Upper lobe of left lung (tissue), 6 donors: ENCODE data around the gene PLEKHG7. TPM values are rescaled to one million over a fixed set of nuclear protein-coding genes. Genes with fewer than 3 reads are reported as not detected.

ENCODE experiments used
- ATAC-seq, 2 donors: fragments of 200-7000 bp; cut with Tn5 transposase; one replicate each; pipeline ENCODE4 v1.9.1; 2022; ENCODE audit warnings: mild to moderate bottlenecking in 2 of 2, moderate library complexity in 2 of 2; ENCODE audit not compliant: low FRiP score in 2 of 2
- DNase-seq, 2 donors: peaks; one replicate each; pipeline ENCODE4 v3.0.0-alpha.2; 2019 to 2020
- H3K27ac ChIP-seq, 4 donors: fragments of 200-600 bp; sonication (generic); one replicate each; pipeline ENCODE4 v1.5.1; 2016 to 2019
- H3K27me3 ChIP-seq, 4 donors: fragments of 200-600 bp; sonication (generic); one replicate each; pipeline ENCODE4 v1.5.1; 2017 to 2019
- H3K36me3 ChIP-seq, 4 donors: fragments of 200-600 bp; sonication (generic); one replicate each; pipeline ENCODE4 v1.5.1; 2016 to 2019
- H3K4me1 ChIP-seq, 4 donors: fragments of 200-600 bp; sonication (generic); one replicate each; pipeline ENCODE4 v1.5.1; 2018 to 2019
- H3K4me3 ChIP-seq, 4 donors: fragments of 200-600 bp; sonication (generic); one replicate each; pipeline ENCODE4 v1.5.1; 2017 to 2019; ENCODE audit warnings: mild to moderate bottlenecking in 2 of 4, moderate library complexity in 1 of 4
- H3K9me3 ChIP-seq, 4 donors: fragments of 200-600 bp; sonication (generic); one replicate each; pipeline ENCODE4 v1.5.1; 2018 to 2019
- CTCF ChIP-seq, 6 experiments: fragments of 450-650 bp in 4 of 6; fragments of 200-600 bp in 2 of 6; sonication (generic) in 2 of 6; IDR thresholded peaks; one replicate each; pipeline ENCODE4 v1.5.1; 2016 to 2019; ENCODE audit warnings: antibody characterized with exemption in 6 of 6
- EP300 ChIP-seq, 4 donors: sonication (generic); formaldehyde crosslinking; IDR thresholded peaks; one replicate each; pipeline ENCODE4 v1.5.1; 2017; ENCODE audit warnings: antibody characterized with exemption in 4 of 4, control low read depth in 2 of 4
- POLR2A ChIP-seq, 4 donors: fragments of 450-650 bp; IDR thresholded peaks; one replicate each; pipeline ENCODE4 v1.5.1; 2016 to 2017; ENCODE audit warnings: antibody characterized with exemption in 4 of 4, mild to moderate bottlenecking in 2 of 4
- POLR2AphosphoS5 ChIP-seq, 2 donors: sonication (generic); formaldehyde crosslinking; IDR thresholded peaks; one replicate each; pipeline ENCODE4 v1.5.1; 2017; ENCODE audit warnings: antibody characterized with exemption in 2 of 2
- WGBS, 2 donors: methylation state at CpG; one replicate each; pipeline ENCODE4 v1.1.5; 2017 to 2018; 5-methylcytosine and 5-hydroxymethylcytosine counted together
- total RNA-seq, 6 donors: library from RNA; depleted of rRNA in 4 of 6; stranded (reverse); fragments of >200 nt in 4 of 6; gene quantifications; one replicate each; pipeline versions ENCODE4 v1.1.0 to v1.2.1, GENCODE V29; 2016 to 2021
- donor health status: DM: no; HTN: no; CAD: no; lungs with moderate emphysema.
- donor health status: DM: no; HTN: yes; CAD: no; lungs with severe emphysema.

The PLEKHG7 gene
- total RNA-seq, 6 donors from 2014 or later: 0.91 to 15.9 (median 2.0) TPM; not detected in 1

- Histone ChIP-seq H3K9me3 (no peaks in the 10 kb centered on the region), H3K27me3 (no peaks in the 10 kb centered on the region), H3K4me1 (peaks cover 0 to 3% (median 1%) of the 10 kb centered on the region in 4 donors), H3K4me3 (no peak overlapping the region), H3K36me3 (no peaks in the 10 kb centered on the region), H3K27ac (no peak overlapping the region)
- peak; percentile 22 to 47 for ATAC-seq
- WGBS, 2 donors: 64 to 71% methylated on average over 1 of the region's 1 CpG
- no peak for TF ChIP-seq EP300 (IDR thresholded peaks at IDR 0.05)
- TF ChIP-seq POLR2A (IDR thresholded peaks at IDR 0.05): no peak
- TF ChIP-seq CTCF (IDR thresholded peaks at IDR 0.05): no peak
- TF ChIP-seq POLR2AphosphoS5 (IDR thresholded peaks at IDR 0.05): no peak
- no peak for DNase-seq
These were observed 27.1 kb downstream of the PLEKHG7 start for GRCh38 chr12:92729773-92730305.

DNA sequence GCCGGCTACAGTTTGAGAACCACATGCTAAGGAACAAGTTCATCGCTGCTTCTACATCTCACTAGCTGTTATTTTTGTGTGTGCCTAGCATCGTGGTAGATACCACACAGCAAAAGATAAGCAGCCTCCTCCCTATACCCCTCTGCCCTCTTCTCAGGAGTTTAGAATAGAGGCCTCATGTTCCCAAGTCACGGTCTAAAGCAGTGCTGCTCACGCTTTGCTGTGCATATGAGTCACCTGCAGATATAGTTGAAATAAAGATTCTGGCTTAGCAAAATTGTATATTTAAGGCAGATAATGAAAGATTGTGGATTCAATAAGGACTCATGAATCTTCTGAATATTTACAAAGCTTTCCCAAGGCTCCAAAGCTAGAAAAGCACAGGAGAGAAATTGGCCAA, 28.0 kb downstream of the PLEKHG7 start:
- 89 to 95% methylated on average over 5 of the region's 5 CpGs for WGBS, 2 donors
- H3K4me3 ChIP-seq: no peak overlapping the region
- H3K27ac ChIP-seq: no peak overlapping the region
- no peaks in the 10 kb centered on the region for H3K36me3 ChIP-seq
- H3K27me3 ChIP-seq: no peaks in the 10 kb centered on the region
- ATAC-seq (no peak), DNase-seq (no peak)
- TF ChIP-seq POLR2A (IDR thresholded peaks at IDR 0.05) (no peak), POLR2AphosphoS5 (IDR thresholded peaks at IDR 0.05) (no peak), EP300 (IDR thresholded peaks at IDR 0.05) (no peak), CTCF (IDR thresholded peaks at IDR 0.05) (no peak)
- no peaks in the 10 kb centered on the region for H3K9me3 ChIP-seq
- H3K4me1 ChIP-seq: peaks cover 0 to 12% (median 7%) of the 10 kb centered on the region in 4 donors

DNA sequence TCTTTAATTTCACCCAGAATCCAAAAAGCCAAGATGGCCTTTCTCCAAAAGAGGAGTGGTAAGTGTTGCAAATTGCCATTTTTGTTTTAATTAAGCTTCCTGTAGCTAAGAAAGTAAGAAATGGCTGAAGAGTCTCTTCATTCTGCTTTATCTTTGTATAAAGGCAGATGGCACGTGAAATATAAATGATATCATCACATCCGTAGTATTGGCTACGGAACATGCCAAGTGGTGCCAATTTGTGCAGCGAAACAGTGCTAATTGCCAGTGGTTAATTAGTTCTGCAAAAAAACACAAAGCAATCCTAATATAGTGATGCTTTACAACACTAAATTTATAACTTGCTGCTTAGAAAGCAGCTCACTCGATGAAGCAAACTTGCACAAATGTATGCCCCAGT, 29.4 kb downstream of the PLEKHG7 start:
- TF ChIP-seq CTCF (IDR thresholded peaks at IDR 0.05): no peak
- TF ChIP-seq POLR2A (IDR thresholded peaks at IDR 0.05): no peak
- TF ChIP-seq POLR2AphosphoS5 (IDR thresholded peaks at IDR 0.05): no peak
- TF ChIP-seq EP300 (IDR thresholded peaks at IDR 0.05): no peak

GRCh38 chr12:92732716-92733115, 29.9 kb downstream of the PLEKHG7 start:
- no peak overlapping the region for H3K27ac ChIP-seq
- WGBS, 2 donors: 90 to 94% methylated on average over 6 of the region's 6 CpGs
- H3K27me3 ChIP-seq: no peaks in the 10 kb centered on the region
- no peaks in the 10 kb centered on the region for H3K9me3 ChIP-seq
- ATAC-seq (no peak), DNase-seq (no peak)
- no peaks in the 10 kb centered on the region for H3K36me3 ChIP-seq
- no peak for TF ChIP-seq POLR2A (IDR thresholded peaks at IDR 0.05)
- no peak for TF ChIP-seq CTCF (IDR thresholded peaks at IDR 0.05)
- TF ChIP-seq POLR2AphosphoS5 (IDR thresholded peaks at IDR 0.05): no peak
- no peak for TF ChIP-seq EP300 (IDR thresholded peaks at IDR 0.05)
- no peak overlapping the region for H3K4me3 ChIP-seq
- peaks cover 0 to 18% (median 9%) of the 10 kb centered on the region in 4 donors for H3K4me1 ChIP-seq

More for the DNA sequence above, 29.4 kb downstream of the PLEKHG7 start:
- DNase-seq (no peak), ATAC-seq (no peak)
- Histone ChIP-seq H3K27ac (no peak overlapping the region), H3K4me3 (no peak overlapping the region), H3K27me3 (no peaks in the 10 kb centered on the region), H3K4me1 (peaks cover 0 to 18% (median 9%) of the 10 kb centered on the region in 4 donors), H3K9me3 (no peaks in the 10 kb centered on the region), H3K36me3 (no peaks in the 10 kb centered on the region)
- WGBS, 2 donors: 76 to 89% methylated on average over 5 of the region's 5 CpGs

GRCh38 chr12:92733181-92733580, 30.4 kb downstream of the PLEKHG7 start:
- Histone ChIP-seq H3K4me3 (no peak overlapping the region), H3K4me1 (peaks cover 0 to 18% (median 9%) of the 10 kb centered on the region in 4 donors), H3K27me3 (no peaks in the 10 kb centered on the region), H3K36me3 (no peaks in the 10 kb centered on the region), H3K27ac (no peak overlapping the region), H3K9me3 (no peaks in the 10 kb centered on the region)
- TF ChIP-seq POLR2A (IDR thresholded peaks at IDR 0.05): no peak
- no peak for TF ChIP-seq CTCF (IDR thresholded peaks at IDR 0.05)
- TF ChIP-seq POLR2AphosphoS5 (IDR thresholded peaks at IDR 0.05): no peak
- TF ChIP-seq EP300 (IDR thresholded peaks at IDR 0.05): no peak
- ATAC-seq (no peak), DNase-seq (no peak)
- WGBS, 2 donors: 84 to 85% methylated on average over 6 of the region's 6 CpGs
